Central memory CD8-positive, alpha-beta T cell (primary cell): ENCODE data around the gene PHF20.
"Not testable (repeated sequence)": the region's sequence is repeated elsewhere in the genome, so short reads cannot be mapped to it uniquely, and the experiment has no call there.

Experiments
- ATAC-seq: fragments of 150-1000 bp; cut with Tn5 transposase; replicated peaks from 2 replicates; pipeline ENCODE4 v1.10.0; 2022; ENCODE audit warnings: mild to moderate bottlenecking, moderate FRiP score, moderate number of reproducible peaks; ENCODE audit not compliant: poor library complexity, severe bottlenecking; ENCODE audit errors: extremely low read depth
- DNase-seq, 2 donors: peaks; one replicate each; pipeline ENCODE4 v3.0.0; 2021; ENCODE audit warnings: low spot score in 2 of 2
- H3K27ac Mint-ChIP-seq: one replicate; pipeline ENCODE4 v1.8.0; 2022; ENCODE audit warnings: low read depth, mild to moderate bottlenecking, moderate library complexity, mixed read lengths
- H3K27me3 Mint-ChIP-seq: one replicate; pipeline ENCODE4 v1.8.0; 2022; ENCODE audit warnings: mixed read lengths
- H3K36me3 Mint-ChIP-seq: one replicate; pipeline ENCODE4 v1.8.0; 2022; ENCODE audit warnings: mild to moderate bottlenecking, moderate library complexity, mixed read lengths; ENCODE audit not compliant: insufficient read depth
- H3K4me1 Mint-ChIP-seq: one replicate; pipeline ENCODE4 v1.8.0; 2022; ENCODE audit warnings: mixed read lengths
- H3K4me3 Mint-ChIP-seq: one replicate; pipeline ENCODE4 v1.8.0; 2022; ENCODE audit warnings: mild to moderate bottlenecking, moderate library complexity, mixed read lengths
- H3K9me3 Mint-ChIP-seq: one replicate; pipeline ENCODE4 v1.8.0; 2022; ENCODE audit warnings: mixed read lengths

The PHF20 gene

GRCh38 chr20:35871259-35871771 is 99.5 kb downstream of the PHF20 start:
- Mint-ChIP-seq H3K4me1 (peaks cover 7% of the 10 kb centered on the region), H3K27me3 (no peaks in the 10 kb centered on the region), H3K9me3 (no peaks in the 10 kb centered on the region), H3K36me3 (peaks cover 56% of the 10 kb centered on the region), H3K4me3 (no peak overlapping the region), H3K27ac (peak overlapping the region; percentile 10)
- ATAC-seq (no peak), DNase-seq (no peak)

GRCh38 chr20:35876033-35876320 is 104.2 kb downstream of the PHF20 start:
- DNase-seq, result no peak
- H3K27ac Mint-ChIP-seq, result no peak overlapping the region
- ATAC-seq, result no peak
- H3K4me3 Mint-ChIP-seq, result no peak overlapping the region
- H3K27me3 Mint-ChIP-seq, result no peaks in the 10 kb centered on the region
- peaks cover 13% of the 10 kb centered on the region for H3K4me1 Mint-ChIP-seq
- H3K9me3 Mint-ChIP-seq, result no peaks in the 10 kb centered on the region
- H3K36me3 Mint-ChIP-seq, result peaks cover 50% of the 10 kb centered on the region

DNA sequence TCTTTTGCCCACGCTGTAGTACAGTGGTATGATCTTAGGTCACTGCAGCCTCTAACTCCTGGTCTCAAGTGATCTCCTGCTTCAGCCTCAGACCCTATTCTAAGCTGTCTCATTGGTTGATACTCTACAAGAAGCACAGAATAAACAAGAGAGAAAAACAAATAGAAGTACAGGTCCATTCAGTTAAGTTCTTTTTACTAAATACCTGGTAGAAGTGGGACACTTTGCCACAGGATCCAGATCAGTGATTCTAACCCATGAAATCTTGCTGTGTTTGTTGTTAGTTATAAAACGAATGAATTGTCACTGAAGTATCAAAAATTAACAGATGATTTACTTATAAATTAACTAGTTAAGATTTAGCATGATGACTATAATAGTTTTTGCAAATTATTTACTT is 105.8 kb downstream of the PHF20 start:
- Mint-ChIP-seq H3K9me3 (no peaks in the 10 kb centered on the region), H3K36me3 (peaks cover 41% of the 10 kb centered on the region), H3K27me3 (no peaks in the 10 kb centered on the region), H3K27ac (peak overlapping the region; percentile 1), H3K4me3 (no peak overlapping the region), H3K4me1 (peaks cover 7% of the 10 kb centered on the region)
- DNase-seq (no peak), ATAC-seq (no peak)

- H3K27me3 Mint-ChIP-seq, result no peaks in the 10 kb centered on the region
- H3K4me1 Mint-ChIP-seq, result peaks cover 7% of the 10 kb centered on the region
- H3K4me3 Mint-ChIP-seq, result no peak overlapping the region
- H3K36me3 Mint-ChIP-seq, result peaks cover 36% of the 10 kb centered on the region
- H3K9me3 Mint-ChIP-seq, result no peaks in the 10 kb centered on the region
- no peak for DNase-seq
- peak overlapping the region; percentile 1 for H3K27ac Mint-ChIP-seq
- ATAC-seq, result no peak
Measured at GRCh38 chr20:35878113-35878625, 106.4 kb downstream of the PHF20 start.

DNA sequence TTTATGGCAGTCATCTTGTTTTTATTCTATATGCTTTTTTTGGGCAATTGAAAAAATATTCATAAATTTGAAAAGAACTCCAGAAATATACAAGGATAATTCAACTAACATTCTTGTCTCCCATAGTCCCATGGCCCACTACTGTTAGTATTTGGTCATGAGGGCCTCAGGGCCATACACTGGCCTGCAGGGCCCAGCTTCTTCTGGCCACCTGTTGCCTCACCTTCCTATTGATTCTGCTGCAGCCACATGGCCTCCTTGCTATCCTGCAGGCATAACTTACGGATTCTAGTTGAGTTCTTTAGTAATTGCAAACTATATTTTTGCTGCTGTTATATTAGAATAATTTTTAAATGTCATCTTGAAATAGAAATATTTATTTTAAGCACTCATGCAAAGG is 109.9 kb downstream of the PHF20 start:
- Mint-ChIP-seq H3K27me3 (no peaks in the 10 kb centered on the region), H3K4me3 (no peak overlapping the region), H3K9me3 (no peaks in the 10 kb centered on the region), H3K36me3 (peaks cover 22% of the 10 kb centered on the region), H3K27ac (no peak overlapping the region), H3K4me1 (peaks cover 15% of the 10 kb centered on the region)
- no peak for DNase-seq
- ATAC-seq, result no peak

GRCh38 chr20:35882427-35883161 is 110.8 kb downstream of the PHF20 start:
- peaks cover 24% of the 10 kb centered on the region for H3K36me3 Mint-ChIP-seq
- not testable (repeated sequence) for ATAC-seq, DNase-seq

DNA sequence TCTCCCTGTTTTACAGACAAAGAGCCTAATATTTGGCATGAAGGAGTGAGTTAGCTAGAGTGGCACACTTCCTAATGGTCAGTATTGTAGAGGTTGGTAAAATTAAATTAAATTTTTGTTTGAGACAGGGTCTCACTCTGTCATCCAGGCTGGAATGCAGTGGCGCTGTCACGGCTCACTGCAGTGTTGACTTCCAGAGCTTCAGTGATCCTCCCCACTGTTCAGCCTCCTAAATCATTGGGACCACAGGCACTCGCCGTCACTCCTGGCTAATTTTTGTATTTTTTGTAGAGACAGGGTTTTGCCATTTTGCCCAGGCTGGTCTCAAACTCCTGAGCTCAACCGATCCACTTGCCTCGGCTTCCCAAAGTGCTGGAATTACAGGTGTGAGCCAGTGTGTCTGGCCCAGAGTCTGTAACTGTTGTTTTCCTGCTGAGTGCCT is 111.5 kb downstream of the PHF20 start:
- peaks cover 15% of the 10 kb centered on the region for H3K4me1 Mint-ChIP-seq
- H3K36me3 Mint-ChIP-seq, result peaks cover 20% of the 10 kb centered on the region
- H3K4me3 Mint-ChIP-seq, result no peak overlapping the region
- no peak overlapping the region for H3K27ac Mint-ChIP-seq
- ATAC-seq (no peak), DNase-seq (no peak)
- no peaks in the 10 kb centered on the region for H3K9me3 Mint-ChIP-seq
- H3K27me3 Mint-ChIP-seq, result no peaks in the 10 kb centered on the region

More at GRCh38 chr20:35882427-35883161, 110.8 kb downstream of the PHF20 start:
- not testable (repeated sequence) for H3K9me3 Mint-ChIP-seq, H3K4me3 Mint-ChIP-seq, H3K27me3 Mint-ChIP-seq
- Mint-ChIP-seq H3K27ac (peak overlapping the region; percentile 57), H3K4me1 (peaks cover 15% of the 10 kb centered on the region)

DNA sequence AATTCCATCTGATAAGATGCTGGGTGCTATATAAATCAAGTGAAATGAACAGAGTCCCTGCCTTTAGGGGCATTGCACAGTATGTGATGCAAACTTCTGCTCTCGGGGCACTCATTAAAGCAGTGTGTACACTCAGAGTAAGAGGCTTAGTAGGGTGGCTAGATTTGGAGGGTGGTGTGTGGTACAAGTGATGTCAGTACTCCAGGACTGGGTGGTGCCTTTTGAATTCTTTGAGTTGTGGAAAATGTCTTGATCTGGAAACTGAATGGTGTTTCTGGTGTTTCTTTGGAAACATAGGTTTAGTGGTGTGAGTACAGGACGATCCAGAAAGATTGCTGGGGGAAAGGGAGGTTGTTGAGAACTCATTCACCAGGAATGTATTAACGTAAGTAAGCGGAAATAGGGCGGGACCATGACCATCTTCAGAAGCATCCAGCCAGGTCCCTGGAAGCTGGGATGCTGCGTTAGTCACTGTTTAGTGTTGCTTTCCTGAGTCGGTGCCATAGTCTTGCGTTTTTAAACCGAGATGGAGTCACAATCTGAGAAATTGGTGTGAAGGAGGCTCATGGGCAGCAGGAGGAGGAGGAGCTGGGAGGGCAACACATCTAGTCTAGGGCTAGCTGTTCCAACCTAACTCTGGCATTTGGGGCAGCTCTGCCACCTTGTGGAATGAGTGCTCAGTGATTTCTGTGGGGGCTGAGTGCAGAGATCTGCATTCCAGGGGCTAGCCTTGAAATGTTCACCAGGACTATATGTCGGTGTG is 112.1 kb downstream of the PHF20 start:
- peak; percentile 38 to 46 for DNase-seq
- Mint-ChIP-seq H3K27me3 (no peaks in the 10 kb centered on the region), H3K9me3 (no peaks in the 10 kb centered on the region), H3K27ac (peak overlapping the region; percentile 22), H3K36me3 (peaks cover 20% of the 10 kb centered on the region), H3K4me1 (peaks cover 15% of the 10 kb centered on the region), H3K4me3 (no peak overlapping the region)
- peak; percentile 79 for ATAC-seq

DNA sequence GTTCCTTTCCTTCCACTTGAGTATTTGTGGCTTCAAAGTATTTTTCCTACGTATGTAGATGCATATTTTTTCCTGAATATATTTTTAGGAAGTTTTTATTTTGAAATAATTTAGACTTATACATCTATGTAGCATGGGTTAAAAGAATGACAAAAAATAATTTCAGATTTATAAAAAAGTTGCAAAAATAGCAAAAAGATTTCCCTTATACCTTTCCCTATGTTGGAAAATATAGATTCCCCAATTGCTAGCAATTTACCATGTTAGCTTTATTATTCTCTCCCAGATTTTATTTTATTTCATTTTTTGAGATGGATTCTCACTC is 112.7 kb downstream of the PHF20 start:
- Mint-ChIP-seq H3K9me3 (no peaks in the 10 kb centered on the region), H3K27ac (no peak overlapping the region), H3K36me3 (peaks cover 21% of the 10 kb centered on the region), H3K4me1 (peaks cover 14% of the 10 kb centered on the region), H3K27me3 (no peaks in the 10 kb centered on the region), H3K4me3 (no peak overlapping the region)
- no peak for ATAC-seq
- no peak for DNase-seq

DNA sequence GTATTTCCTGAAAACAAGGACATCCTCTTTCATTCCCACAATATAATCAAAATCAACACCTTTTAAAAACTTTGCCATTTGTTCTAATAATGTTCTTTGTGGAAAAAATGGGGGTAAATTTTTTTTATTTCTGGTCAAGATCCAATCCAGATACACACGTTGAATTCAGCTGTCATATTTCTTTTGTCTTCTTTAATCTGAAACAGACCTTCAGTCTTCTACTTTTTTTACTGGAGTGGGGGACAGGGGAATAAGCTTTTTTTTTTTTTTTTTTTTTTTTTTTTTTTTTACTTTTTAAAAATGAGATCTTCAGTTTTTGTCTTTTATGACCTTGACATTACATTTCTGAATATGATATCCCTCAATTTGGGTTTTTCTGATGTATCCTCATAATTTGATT is 113.4 kb downstream of the PHF20 start:
- no peaks in the 10 kb centered on the region for H3K9me3 Mint-ChIP-seq
- no peaks in the 10 kb centered on the region for H3K27me3 Mint-ChIP-seq
- H3K36me3 Mint-ChIP-seq, result peaks cover 18% of the 10 kb centered on the region
- H3K4me1 Mint-ChIP-seq, result peaks cover 7% of the 10 kb centered on the region
- DNase-seq (no peak), ATAC-seq (no peak)
- no peak overlapping the region for H3K27ac Mint-ChIP-seq
- no peak overlapping the region for H3K4me3 Mint-ChIP-seq

- Mint-ChIP-seq H3K4me3 (no peak overlapping the region), H3K9me3 (no peaks in the 10 kb centered on the region), H3K36me3 (peaks cover 17% of the 10 kb centered on the region), H3K4me1 (peaks cover 7% of the 10 kb centered on the region), H3K27ac (peak overlapping the region; percentile 9), H3K27me3 (no peaks in the 10 kb centered on the region)
- ATAC-seq (no peak), DNase-seq (no peak)
Measured at GRCh38 chr20:35886537-35886936, 114.7 kb downstream of the PHF20 start.

GRCh38 chr20:35887393-35888064 is 115.7 kb downstream of the PHF20 start:
- Mint-ChIP-seq H3K27ac (peak overlapping the region; percentile 57), H3K4me1 (peaks cover 7% of the 10 kb centered on the region), H3K9me3 (no peaks in the 10 kb centered on the region), H3K4me3 (no peak overlapping the region), H3K36me3 (peaks cover 15% of the 10 kb centered on the region), H3K27me3 (no peaks in the 10 kb centered on the region)
- DNase-seq (no peak), ATAC-seq (no peak)
